HCT116 (cell line): ENCODE data around the gene CEBPA. TPM values are rescaled to one million over a fixed set of nuclear protein-coding genes. Genes with fewer than 3 reads are reported as not detected.
A peak's percentile ranks its signal among the peaks of the same experiment; 100 is the strongest.

Experiments used
- ATAC-seq: fragments of 200-7000 bp; cut with Tn5 transposase; 2 replicates; pipeline ENCODE4 v1.9.1; 2020; ENCODE audit warnings: mild to moderate bottlenecking, moderate library complexity
- BruUV-seq: library from RNA; stranded (reverse); fragments of 400-500 nt; replicated peaks from 2 replicates; lab custom pipeline; 2021; lab: Mats Ljungman, UMichigan
- CTCF ChIA-PET: fragments of 300-600 bp; sonication (Branson Sonifier 250); formaldehyde crosslinking; loops from one replicate; lab custom pipeline; 2021; ENCODE audit warnings: antibody characterized with exemption; lab: Charles Lee
- POLR2A ChIA-PET: fragments of 300-600, 350-600 bp; sonication (Branson Sonifier 250); formaldehyde crosslinking; loops from one replicate; lab custom pipeline; 2021; ENCODE audit warnings: antibody characterized with exemption; lab: Charles Lee
- RAD21 ChIA-PET, 2 experiments: fragments of 300-600 bp; sonication (Branson Sonifier 250); formaldehyde crosslinking; loops; one replicate each; lab custom pipeline; 2023; ENCODE audit warnings: low total read pairs in 2 of 2; ENCODE audit not compliant: uncharacterized antibody in 2 of 2, unreplicated experiment in 2 of 2, low non-redundant PET in 1 of 2; lab: Charles Lee
- DNase-seq: peaks from one replicate; pipeline ENCODE4 v3.0.0-alpha.2; 2010; ENCODE audit warnings: low read depth, low spot score
- H2AFZ ChIP-seq: fragments of 200-600 bp; shearing (Covaris generic), sonication (generic); 2 replicates; pipeline ENCODE4 v1.6.1; 2017; ENCODE audit warnings: low read depth, mixed run types, mixed read lengths, antibody characterized with exemption, low read length; ENCODE audit not compliant: poor library complexity, severe bottlenecking
- H3K27ac ChIP-seq: 2 replicates; pipeline ENCODE4 v1.5.1; 2012; ENCODE audit warnings: low read depth, low read length
- H3K27me3 ChIP-seq: fragments of 200-600 bp; sonication (generic); 2 replicates; pipeline ENCODE4 v1.6.1; 2016; ENCODE audit warnings: mixed run types, low read length, mixed read lengths; ENCODE audit not compliant: insufficient read depth
- H3K36me3 ChIP-seq, 2 experiments: fragments of 200-500 bp in 1 of 2; fragments of 200-600 bp in 1 of 2; sonication (Bioruptor generic) in 1 of 2; sonication (generic) in 1 of 2; 2 replicates each; pipeline versions ENCODE4 v1.5.1 to v1.6.1; 2014 to 2016; ENCODE audit warnings: low read length in 2 of 2, inconsistent platforms in 1 of 2, mixed read lengths in 1 of 2, mixed run types in 1 of 2; ENCODE audit not compliant: insufficient read depth in 2 of 2, control insufficient read depth in 1 of 2
- H3K4me1 ChIP-seq, 2 experiments: fragments of 200-600 bp in 1 of 2; sonication (generic) in 1 of 2; 2 replicates each; pipeline versions ENCODE4 v1.5.1 to v1.6.1; 2012 to 2017; ENCODE audit warnings: low read length in 2 of 2, inconsistent platforms in 1 of 2, mild to moderate bottlenecking in 1 of 2, mixed read lengths in 1 of 2, mixed run types in 1 of 2, moderate library complexity in 1 of 2; ENCODE audit not compliant: insufficient read depth in 2 of 2, control insufficient read depth in 1 of 2
- H3K4me2 ChIP-seq: fragments of 200-600 bp; sonication (generic); 2 replicates; pipeline ENCODE4 v1.6.1; 2017; ENCODE audit warnings: mixed run types, low read length, mixed read lengths
- H3K4me3 ChIP-seq, 2 experiments: fragments of 200-600 bp in 1 of 2; sonication (generic) in 1 of 2; replicated peaks in 1 of 2; 2 replicates each; pipeline ENCODE4 v1.5.1; 2011 to 2016; ENCODE audit warnings: low read length in 2 of 2, control low read depth in 1 of 2, low read depth in 1 of 2, mild to moderate bottlenecking in 1 of 2, mixed read lengths in 1 of 2, mixed run types in 1 of 2
- H3K79me2 ChIP-seq: fragments of 200-600 bp; sonication (generic); 2 replicates; pipeline ENCODE4 v1.6.1; 2017; ENCODE audit warnings: mild to moderate bottlenecking, mixed run types, low read length, moderate library complexity, mixed read lengths; ENCODE audit not compliant: insufficient read depth
- H3K9ac ChIP-seq: fragments of 200-600 bp; sonication (generic); 2 replicates; pipeline ENCODE4 v1.6.1; 2016; ENCODE audit warnings: low read length, mixed read lengths
- H3K9me2 ChIP-seq: fragments of 200-600 bp; sonication (generic), shearing (Covaris generic); 2 replicates; pipeline ENCODE4 v1.6.1; 2017; ENCODE audit warnings: mixed run types, mild to moderate bottlenecking, moderate library complexity; ENCODE audit not compliant: insufficient read depth
- H3K9me3 ChIP-seq, 2 experiments: fragments of 200-500 bp in 1 of 2; fragments of 200-600 bp in 1 of 2; sonication (Bioruptor generic) in 1 of 2; sonication (generic) in 1 of 2; 2 replicates each; pipeline ENCODE4 v1.6.1; 2014 to 2017; ENCODE audit warnings: low read length in 2 of 2, mixed read lengths in 2 of 2, inconsistent platforms in 1 of 2, low read depth in 1 of 2, mild to moderate bottlenecking in 1 of 2, mixed run types in 1 of 2, moderate library complexity in 1 of 2; ENCODE audit not compliant: control insufficient read depth in 1 of 2, insufficient read depth in 1 of 2
- H4K20me1 ChIP-seq: fragments of 200-600 bp; sonication (generic), shearing (Covaris generic); 2 replicates; pipeline ENCODE4 v1.6.1; 2017; ENCODE audit warnings: mixed run types, mild to moderate bottlenecking, moderate library complexity; ENCODE audit not compliant: insufficient read depth
- POLR2A ChIP-seq: IDR thresholded peaks from 2 replicates; pipeline ENCODE4 v1.7.0; 2011; ENCODE audit warnings: borderline replicate concordance; ENCODE audit not compliant: insufficient read depth, insufficient read length; ENCODE audit errors: extremely low read depth
- RAD21 ChIP-seq: IDR thresholded peaks from 2 replicates; pipeline ENCODE4 v1.6.1; 2012; ENCODE audit warnings: low read depth, mild to moderate bottlenecking
- SP1 ChIP-seq: IDR thresholded peaks from 2 replicates; pipeline ENCODE4 v1.6.1; 2012; ENCODE audit warnings: low read depth
- ZBTB33 ChIP-seq: IDR thresholded peaks from 2 replicates; pipeline ENCODE4 v1.6.1; 2011; ENCODE audit warnings: mild to moderate bottlenecking, low read length, moderate library complexity; ENCODE audit not compliant: insufficient replicate concordance; ENCODE audit errors: extremely low read depth
- ZFX ChIP-seq: fragments of 450-650 bp; IDR thresholded peaks from 2 replicates; pipeline ENCODE4 v1.6.1; 2017
- intact Hi-C: fragments of 100-400 bp; cut with micrococcal nuclease; formaldehyde crosslinking; loops from 2 replicates; pipeline ENCODE4 v1.10.0; 2022
- total RNA-seq: library from RNA; stranded (reverse); gene quantifications from one replicate; pipeline ENCODE4 v1.2.1, GENCODE V29; 2021; ENCODE audit not compliant: unreplicated experiment

CEBPA gene
- total RNA-seq, 1 experiment from 2014 or later, result 7.0 TPM

- TF ChIP-seq RAD21, result no peak
- TF ChIP-seq ZBTB33, result no peak
- TF ChIP-seq SP1, result no peak
These were observed 1.5 kb downstream of the CEBPA start (continued) for GRCh38 chr19:33300894-33301143.

- no peaks in the 10 kb centered on the region for H3K9me3 ChIP-seq
- H2AFZ ChIP-seq, result no peak overlapping the region
- no peak overlapping the region for H3K9ac ChIP-seq
- no peaks in the 10 kb centered on the region for H3K27me3 ChIP-seq
- H3K79me2 ChIP-seq, result no peaks in the 10 kb centered on the region
- TF ChIP-seq POLR2A, result peak; percentile 29
- no peak for TF ChIP-seq ZFX
- H3K4me1 ChIP-seq, result peaks cover 16 to 28% of the 10 kb centered on the region in 2 experiments; a peak in 3 of 4 replicates
- ATAC-seq (no peak), DNase-seq (no peak)
- H3K9me2 ChIP-seq, result no peaks in the 10 kb centered on the region
- H3K4me3 ChIP-seq, result no peak overlapping the region
- no peaks in the 10 kb centered on the region for H4K20me1 ChIP-seq
- no peak overlapping the region for H3K27ac ChIP-seq
- H3K36me3 ChIP-seq, result no peaks in the 10 kb centered on the region
- POLR2A ChIA-PET, result interaction anchor here (0.7 to 1.6 kb wide), 2 partner anchors 8 to 81 kb away, joined by 3 to 5 read pairs; no protein-coding TSS in a partner anchor
- CTCF ChIA-PET, result no interaction called here
- intact Hi-C loops, result loop anchor here (5.0 kb wide), 1 partner anchor 53 kb away; no protein-coding TSS in a partner anchor
- RAD21 ChIA-PET, result no interaction called here
- TSS peak; percentile 76 for BruUV-seq
- H3K4me2 ChIP-seq, result no peak overlapping the region
These were observed 2.1 kb downstream of the CEBPA start for GRCh38 chr19:33300009-33300893.
